GM21528 (cell line): ENCODE measurements around the gene KMO.

ENCODE experiments used
- ATAC-seq: cut with Tn5 transposase; IDR thresholded peaks from one replicate; pipeline ENCODE4 v1.9.1; 2021; ENCODE audit warnings: mild to moderate bottlenecking, moderate library complexity; ENCODE audit not compliant: unreplicated experiment, low FRiP score

The KMO gene

DNA sequence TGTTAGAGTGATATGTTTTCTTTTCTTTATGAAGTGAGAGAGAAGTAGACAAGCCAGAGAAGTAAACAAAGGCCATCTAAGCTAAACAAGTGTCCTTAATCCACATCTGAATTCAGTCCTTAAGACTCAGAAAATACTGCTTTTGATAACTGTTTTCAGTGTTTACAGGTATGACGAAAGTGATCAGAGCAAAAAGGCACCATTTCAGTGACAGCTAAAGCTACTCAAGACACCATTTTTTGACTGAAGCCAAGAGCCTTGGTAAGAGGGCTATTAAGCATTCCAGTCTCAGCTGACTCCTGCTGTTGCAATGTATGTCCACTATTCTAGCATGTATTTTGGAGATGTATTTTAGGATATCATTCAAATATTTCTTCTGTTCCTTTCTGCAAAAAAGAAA, 4.1 kb downstream of the KMO start:
- ATAC-seq: no peak

DNA sequence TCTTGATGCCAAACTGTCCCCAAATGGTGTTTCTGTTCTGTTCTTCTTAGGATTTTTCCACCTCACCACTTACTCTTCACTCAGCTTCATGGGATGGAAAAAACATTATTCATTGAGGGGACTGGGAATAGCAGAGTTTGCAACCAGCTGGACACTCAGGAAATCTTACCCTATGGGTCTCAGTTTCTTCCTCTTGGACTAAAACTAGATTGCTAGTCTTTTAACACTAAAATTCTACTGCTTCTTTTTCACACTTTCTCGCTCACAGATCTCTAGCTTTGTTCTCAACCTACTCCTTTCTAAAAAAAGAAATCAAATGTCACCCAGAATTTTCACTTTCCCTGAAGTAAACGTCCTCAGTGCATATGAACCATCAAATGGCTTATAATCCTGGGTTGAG, 4.8 kb downstream of the KMO start:
- ATAC-seq: no peak

DNA sequence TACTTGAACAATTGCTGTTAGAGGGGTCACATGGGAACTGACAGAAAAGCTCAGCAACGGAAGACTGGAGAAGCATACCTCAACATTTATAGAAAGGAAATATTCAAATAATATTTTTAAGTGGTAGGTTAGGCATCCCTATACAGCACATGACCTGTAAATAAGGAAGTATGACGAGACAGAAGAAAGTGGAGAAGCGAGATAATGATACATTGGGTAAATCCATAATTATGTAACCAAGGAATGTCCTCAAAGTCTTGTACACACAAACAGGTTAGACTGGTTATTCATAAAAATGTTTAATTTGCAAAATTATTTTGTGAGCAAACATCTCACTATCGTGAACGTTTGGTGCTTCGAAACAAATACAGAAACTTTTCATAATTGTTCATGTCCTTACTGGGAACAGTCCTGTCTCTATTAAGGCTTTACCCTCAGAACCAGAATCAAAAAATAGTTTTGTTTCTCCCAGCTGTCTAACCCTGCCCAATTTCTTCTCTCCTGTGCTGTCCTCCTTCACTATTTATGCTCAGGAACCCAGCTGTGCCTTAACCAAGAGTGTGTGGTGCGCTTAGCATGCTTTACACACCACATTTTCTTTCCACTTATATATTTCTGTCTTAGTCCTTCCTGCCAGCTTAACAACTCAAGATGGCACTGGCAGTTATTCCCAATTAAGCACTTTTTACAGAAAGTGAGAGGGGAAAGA, 10.2 kb downstream of the KMO start:
- no peak for ATAC-seq

DNA sequence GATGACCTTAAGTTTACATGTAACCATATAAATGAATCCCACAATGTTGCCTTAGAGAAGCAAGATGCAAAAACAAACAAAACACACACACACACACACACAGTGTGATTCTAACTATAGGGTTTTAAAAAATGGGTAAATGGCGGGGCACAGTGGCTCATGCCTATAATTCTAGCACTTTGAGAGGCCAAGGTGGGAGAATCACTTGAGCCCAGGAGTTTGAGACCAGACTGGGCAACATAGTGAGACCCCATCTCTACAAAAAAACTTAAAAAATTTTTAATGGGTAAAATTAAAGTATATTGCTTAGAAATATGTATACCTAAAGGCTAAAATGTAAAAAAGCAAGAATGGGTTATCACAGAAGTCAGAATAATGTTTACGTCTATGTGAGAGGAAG, 15.8 kb downstream of the KMO start:
- no peak for ATAC-seq

DNA sequence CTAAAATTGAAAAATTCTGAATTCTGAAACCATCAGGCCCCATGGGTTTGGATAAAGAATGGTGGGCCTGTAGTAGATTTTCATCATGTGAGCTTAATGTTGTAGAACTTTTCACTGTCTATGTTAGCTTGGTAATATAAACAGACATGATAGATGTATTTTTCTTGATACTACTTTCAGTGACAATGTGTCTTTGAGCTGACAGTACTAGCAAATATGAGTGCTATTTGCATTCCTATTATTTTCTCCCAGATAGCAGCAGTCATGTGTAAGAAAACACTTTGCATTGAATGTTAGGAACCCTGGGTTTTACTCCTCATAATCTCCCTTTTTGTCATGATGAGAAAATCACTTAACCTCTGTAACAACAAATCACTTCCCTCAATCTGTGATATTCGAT, 18.1 kb downstream of the KMO start:
- ATAC-seq: no peak

DNA sequence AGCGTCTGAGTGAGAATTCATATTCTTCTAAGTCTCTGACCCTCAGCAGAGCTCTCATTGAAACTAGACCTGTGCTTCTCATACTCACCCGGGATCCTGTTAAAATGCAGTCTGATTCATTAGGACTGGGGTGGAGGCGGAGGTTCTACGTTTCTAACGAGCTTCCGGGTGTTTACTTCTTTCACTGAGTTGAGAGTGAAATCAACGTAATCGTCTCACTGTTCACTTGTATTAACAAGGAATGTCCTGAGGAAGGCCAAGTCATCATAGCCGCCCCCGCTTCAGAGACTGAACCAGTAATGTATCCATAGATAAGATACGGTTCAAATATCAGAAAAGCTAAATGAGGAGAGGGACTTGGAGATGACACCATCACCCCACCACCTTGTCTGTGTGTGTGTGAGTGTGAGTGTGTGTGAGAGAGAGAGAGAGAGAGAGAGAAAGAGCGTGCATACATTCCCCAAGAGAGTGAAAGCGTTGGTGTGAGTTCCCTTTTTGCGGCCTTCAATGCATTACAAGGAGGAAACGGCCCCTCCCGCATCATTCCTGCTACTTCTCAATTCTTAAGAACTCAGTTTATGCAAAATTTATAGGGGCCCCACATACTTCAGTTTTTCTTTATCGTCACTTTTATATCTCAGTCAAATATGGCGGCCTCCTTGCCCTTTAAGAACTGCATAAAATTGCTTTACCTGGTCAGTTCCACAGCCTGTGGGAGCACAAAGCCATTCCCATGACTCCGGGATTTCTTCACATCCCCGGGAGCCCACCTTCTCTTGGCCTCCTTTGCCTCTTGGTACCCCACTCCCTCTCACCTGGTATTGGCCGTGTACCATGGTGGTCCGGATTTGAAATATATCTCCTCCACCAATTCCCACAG, 19.8 kb downstream of the KMO start:
- ATAC-seq: peak; percentile 88

DNA sequence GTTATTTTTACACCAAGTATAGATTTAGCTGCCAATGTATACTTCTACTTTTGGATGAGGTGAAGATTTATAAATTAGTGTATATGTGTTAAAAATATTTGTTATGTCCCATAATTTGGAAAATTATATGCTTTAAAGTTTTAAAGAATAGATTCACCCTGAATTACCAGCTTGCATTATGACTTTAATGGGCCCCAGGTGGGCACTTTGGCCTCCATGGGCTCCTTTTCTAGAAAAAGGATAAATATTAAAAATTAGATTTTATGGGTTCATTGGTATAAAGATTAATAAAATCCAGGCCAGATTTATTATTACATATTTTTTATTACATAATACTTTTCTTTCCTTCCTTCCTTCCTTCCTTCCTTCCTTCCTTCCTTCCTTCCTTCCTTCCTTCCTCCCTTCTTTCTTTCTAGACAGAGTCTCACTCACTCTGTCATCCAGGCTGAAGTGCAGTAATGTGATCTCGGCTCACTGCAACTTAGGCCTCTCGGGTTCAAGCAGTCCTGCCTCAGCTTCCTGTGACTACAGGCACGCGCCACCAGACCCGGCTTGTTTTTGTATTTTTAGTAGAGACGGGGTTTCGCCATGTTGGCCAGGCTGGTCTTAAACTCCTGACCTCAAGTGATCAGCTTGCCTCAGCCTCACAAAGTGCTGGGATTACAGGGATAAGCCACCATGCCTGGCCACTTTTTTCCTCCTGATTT, 21.9 kb downstream of the KMO start:
- ATAC-seq: no peak

DNA sequence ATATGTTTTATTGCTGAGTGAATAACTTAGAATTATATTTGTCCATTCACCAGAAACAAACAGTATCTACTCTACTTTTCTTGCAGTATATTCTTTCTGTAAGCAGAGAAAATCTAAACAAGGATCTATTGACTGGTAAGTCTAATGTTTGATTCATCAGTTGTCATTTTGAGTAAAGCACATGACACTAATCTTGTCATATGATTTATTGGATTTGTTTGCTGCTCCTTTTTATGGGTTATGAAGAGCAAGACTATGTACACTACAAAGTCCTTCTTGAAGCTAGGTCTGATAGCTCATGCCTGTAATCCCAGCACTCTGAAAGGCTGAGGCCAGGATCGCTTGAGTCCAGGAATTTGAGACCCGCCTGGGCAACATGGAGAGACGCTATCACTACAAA, 23.3 kb downstream of the KMO start:
- ATAC-seq: no peak

DNA sequence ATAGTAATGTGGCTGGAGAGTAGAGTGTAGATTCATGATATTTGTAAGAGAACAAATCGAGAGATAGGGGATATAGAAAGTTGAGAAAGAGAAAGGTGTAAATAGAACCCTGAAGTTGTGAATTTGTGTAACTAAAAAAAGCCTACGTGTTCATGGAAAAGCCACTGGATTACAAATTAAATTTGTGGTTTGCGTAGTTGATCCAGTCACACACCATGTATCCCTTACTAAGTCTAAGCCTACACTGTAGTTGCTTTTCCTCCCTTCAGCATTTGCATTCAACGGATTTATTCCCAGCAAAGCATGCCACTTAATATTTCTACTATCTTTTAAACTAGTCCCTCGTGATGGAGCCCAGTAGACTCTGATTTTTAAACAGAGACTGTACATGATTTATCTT, 24.9 kb downstream of the KMO start:
- no peak for ATAC-seq

DNA sequence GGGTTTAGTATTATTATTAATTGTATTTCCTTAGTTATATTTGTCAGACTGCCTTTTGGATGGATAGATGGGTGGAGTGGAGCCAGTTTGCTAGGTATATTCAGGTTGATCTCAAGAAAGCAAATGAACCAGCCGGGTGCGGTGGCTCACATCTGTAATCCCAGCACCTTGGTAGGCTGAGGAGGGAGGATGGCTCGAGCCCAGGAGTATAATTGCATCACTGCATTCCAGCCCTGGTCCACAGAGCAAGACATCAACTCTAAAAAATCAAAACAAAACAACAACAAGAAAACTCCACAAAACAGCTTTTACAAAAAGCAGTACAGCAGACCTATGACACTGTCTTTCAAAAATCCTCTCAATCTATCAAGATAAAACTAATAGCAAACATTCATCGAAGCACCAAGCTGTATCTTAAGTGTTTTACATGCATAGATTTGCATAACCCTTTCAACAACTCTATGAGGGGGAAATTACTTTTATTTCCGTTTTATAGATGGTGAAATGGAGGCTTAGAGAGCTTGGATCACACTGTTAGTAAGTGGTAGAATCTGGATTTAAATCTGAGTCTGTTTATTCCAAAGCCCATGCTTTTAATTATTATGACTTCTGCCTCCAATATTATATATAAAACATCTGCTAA, 25.5 kb downstream of the KMO start:
- no peak for ATAC-seq

DNA sequence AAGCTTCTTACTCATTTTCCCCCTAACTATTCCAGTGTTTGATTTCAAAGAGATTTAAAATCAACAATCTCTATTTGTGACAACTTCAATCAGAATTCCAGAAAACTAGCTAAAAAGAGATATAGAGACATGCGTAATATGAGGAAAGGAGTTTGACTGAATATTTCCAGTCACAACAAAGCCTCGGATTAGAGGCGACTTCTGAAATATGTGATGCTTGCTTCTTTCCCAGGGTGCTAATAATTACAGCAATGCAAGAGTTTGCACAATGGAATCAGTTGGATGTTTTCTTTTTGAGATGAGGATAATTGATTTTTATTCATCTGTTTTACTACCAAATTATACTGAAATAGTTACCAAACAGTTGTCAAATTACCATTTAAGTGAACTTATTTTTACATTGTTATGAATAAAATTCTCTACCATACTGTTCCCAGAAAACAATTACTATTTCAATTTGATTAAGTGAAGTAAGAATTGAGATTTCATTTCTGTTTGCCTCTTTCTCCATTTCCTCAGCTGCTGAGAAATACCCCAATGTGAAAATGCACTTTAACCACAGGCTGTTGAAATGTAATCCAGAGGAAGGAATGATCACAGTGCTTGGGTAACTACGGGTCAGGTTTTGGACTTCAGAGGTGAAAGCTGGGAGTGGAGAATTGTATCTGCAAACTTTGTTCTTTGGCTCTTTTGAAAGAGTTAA, 28.1 kb downstream of the KMO start:
- no peak for ATAC-seq

DNA sequence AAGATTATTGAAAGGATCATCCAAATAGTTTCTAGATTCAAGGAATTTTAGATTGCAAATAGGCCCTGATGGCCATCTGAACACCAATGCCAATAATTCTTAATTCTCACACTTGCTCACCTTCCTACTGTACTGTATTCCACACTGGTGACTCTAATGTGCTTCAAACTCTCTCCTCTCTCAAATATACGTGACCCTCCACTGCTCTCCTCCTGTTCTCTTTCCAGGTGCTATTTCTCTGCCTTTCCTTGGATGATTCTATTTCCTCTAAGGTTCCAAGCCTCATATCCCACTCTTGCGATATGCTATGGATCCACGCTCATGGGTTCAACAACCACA, 28.6 kb downstream of the KMO start:
- ATAC-seq: no peak

DNA sequence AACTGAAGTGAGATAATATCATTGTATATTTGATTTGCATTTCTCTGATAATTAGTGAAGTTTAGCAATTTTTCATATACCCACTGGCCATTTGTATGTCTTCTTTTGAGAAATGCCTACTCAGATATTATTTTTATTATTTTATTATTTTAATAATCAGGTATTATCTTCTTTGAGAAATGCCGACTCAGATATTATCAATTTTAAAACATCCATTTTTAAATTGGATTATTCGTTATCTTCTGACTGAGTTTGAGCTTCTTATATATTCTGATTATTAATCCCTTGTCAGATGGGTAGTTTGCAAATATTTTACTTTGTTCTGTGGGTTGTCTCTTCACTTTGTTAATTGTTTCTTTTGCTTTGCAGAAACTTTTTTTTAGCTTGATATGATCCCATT, 37.7 kb downstream of the KMO start:
- ATAC-seq: no peak

DNA sequence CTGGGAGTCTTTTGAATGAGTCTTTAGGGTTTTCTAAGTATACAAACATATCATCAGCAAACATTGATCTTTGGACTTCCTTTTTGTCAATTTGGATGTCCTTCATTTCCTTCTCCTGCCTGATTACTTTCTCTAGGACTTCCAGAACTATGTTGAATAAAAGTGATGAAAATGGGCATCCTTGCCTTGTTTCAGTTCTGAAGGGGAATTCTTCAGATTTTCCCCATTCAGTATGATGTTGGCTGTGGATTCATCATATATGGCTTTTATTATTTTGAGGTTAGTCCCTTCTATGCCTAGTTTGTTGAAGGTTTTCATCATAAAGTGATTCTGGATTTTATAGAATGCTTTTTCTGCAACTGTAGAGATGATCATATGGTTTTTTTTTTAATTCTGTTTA, 42.0 kb downstream of the KMO start:
- ATAC-seq: no peak

DNA sequence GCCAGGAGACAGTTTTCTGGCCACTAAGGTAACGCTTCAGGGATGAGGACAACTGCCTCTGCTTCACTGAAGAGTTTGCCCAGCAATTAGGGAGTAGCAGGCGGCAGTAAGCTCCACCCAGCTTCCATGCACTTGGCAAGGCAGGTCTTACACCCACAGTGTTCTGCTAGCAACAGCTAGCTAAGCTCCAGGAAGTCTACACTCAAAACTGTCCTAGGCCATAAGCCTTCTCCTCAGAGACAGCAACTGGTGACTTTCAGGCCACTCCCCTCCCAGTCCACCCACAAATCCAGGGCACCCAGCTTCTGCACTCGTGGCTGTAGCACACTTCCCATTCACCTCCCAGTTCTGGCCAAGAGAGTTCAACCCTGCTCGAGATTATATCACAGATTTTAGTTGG, 47.3 kb downstream of the KMO start:
- no peak for ATAC-seq

DNA sequence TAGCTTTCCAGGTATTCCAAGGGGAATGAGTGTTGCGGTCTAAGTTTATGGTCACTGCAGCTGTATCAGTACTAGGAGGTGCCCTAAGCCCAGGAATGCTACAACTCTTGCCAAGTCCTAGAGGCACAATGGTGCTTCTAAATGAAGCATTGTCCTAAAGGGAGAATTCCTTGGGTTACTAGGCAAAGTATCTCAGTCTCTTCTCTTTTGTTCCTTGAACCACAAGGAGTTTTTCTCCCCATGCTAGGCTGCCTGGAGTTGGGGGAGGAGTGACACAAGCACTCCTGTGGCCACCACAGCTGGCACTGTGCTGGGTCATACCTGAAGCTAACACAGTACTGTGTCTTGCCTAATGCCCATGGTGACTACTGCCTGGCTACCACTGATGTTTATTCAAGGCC, 50.7 kb downstream of the KMO start:
- ATAC-seq: no peak

DNA sequence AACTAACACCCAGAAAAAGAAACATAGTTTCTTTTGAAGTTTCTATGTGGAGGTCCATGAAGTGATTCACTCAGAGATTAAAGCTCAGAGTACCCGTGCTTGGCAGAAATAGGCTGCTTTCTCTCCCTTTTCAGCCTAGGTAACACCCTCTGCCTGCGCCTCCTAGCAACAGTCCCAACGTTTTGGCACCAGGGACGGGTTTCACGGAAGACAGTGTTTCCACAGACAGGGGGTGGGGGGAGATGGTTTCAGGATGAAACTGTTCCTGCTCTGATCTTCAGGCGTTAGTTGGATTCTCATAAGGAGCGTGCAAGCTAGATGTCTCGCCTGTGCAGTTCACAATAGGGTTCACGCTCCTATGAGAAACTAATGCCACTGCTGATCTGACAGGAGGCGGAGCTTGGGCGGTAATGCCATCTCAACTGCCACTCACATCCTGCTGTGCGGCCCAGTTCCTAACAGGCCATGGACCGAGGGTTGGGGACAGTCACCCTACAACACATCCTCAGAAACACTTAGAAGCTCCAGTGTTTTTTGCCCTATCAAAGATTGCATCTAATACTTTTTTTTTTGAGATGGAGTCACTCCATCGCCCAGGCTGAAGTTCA, 54.8 kb downstream of the KMO start:
- no peak for ATAC-seq

DNA sequence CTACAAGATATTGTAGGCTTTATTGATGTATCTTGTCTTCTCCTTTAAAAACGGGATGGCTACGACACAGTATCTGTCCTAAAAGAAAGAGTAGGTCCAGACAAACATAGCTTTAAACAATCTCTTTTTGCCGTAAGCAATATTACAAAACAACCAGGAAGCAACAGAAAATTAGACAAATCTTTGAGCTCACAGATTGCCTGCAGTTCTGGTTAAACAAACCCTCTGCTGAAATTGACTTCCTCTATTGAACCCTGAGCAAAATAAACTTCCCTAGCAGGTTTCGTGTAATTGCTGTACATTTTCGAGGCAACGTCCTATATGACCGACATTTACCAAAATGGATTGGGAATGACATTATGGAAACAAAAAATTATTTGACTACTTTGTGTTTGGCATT, 57.3 kb downstream of the KMO start:
- no peak for ATAC-seq

DNA sequence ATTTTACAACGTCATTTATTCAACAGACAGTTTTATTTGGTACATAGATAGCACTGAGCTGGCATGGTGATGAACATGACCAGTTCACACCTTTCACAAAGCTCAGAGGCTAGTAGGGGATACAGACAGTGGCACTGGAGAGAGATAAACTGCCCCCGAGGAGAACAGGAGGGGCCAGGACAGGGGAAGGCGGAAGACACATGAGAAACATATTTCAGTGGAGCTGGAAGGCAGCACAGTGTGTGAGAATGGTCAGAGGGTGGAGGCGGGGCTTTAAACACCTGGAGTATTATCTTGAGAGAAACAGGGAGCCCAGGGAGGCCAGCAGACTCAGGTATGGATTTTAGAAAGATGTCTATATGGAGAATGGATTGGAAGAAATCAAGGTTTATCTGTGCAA, 58.5 kb downstream of the KMO start:
- no peak for ATAC-seq

DNA sequence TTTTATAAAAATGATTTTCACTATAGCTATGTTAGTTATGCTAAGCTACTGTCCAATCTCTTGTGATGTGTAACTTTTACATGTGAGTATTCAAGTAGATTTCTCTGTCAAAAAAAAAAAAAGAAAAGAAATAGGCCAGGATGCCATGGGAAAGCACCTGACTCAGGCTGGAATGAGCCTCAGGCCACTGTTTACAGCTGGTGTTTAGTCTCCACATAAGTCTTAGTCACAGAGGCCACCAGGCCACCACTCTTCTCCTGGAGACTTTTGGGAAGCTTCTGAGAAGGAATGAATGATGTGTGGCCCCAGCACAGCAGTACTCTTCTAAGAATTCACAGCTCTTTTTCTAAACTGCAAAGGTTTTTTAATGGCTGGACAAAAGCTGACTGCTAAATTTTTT, 59.1 kb downstream of the KMO start:
- no peak for ATAC-seq
